GM23248 (cell line): ENCODE measurements around the gene OLFM1. TPM values are rescaled to one million over a fixed set of nuclear protein-coding genes. Genes with fewer than 3 reads are reported as not detected.

Source experiments
- DNase-seq: peaks from one replicate; pipeline ENCODE4 v3.0.0-alpha.2; 2015
- H2AFZ ChIP-seq: fragments of 200-600 bp; sonication (generic); 2 replicates; pipeline ENCODE4 v1.6.1; 2016; ENCODE audit warnings: antibody characterized with exemption
- H3F3A ChIP-seq: fragments of 200-600 bp; sonication (generic); 2 replicates; pipeline ENCODE4 v1.6.1; 2016; ENCODE audit warnings: mild to moderate bottlenecking, antibody characterized with exemption, mixed run types; ENCODE audit not compliant: insufficient read depth
- H3K27ac ChIP-seq: fragments of 200-600 bp; sonication (generic); 2 replicates; pipeline ENCODE4 v1.5.1; 2016; ENCODE audit warnings: mild to moderate bottlenecking
- H3K27me3 ChIP-seq: fragments of 200-600 bp; sonication (generic); replicated peaks from 2 replicates; pipeline ENCODE4 v1.6.1; 2016; ENCODE audit warnings: mild to moderate bottlenecking; ENCODE audit not compliant: insufficient read depth
- H3K36me3 ChIP-seq: fragments of 200-600 bp; sonication (generic); 2 replicates; pipeline ENCODE4 v1.6.1; 2016; ENCODE audit warnings: low read depth, mild to moderate bottlenecking
- H3K4me1 ChIP-seq: fragments of 200-600 bp; sonication (generic); 2 replicates; pipeline ENCODE4 v1.6.1; 2016; ENCODE audit warnings: mild to moderate bottlenecking; ENCODE audit not compliant: insufficient read depth
- H3K4me2 ChIP-seq: fragments of 200-600 bp; sonication (generic); one replicate; pipeline ENCODE4 v1.6.1; 2016; ENCODE audit warnings: mild to moderate bottlenecking; ENCODE audit not compliant: unreplicated experiment
- H3K4me3 ChIP-seq: fragments of 200-600 bp; sonication (generic); 2 replicates; pipeline ENCODE4 v1.5.1; 2016; ENCODE audit warnings: mild to moderate bottlenecking
- H3K79me2 ChIP-seq: fragments of 200-600 bp; sonication (generic); 2 replicates; pipeline ENCODE4 v1.6.1; 2016; ENCODE audit warnings: mild to moderate bottlenecking; ENCODE audit not compliant: insufficient read depth
- H3K9ac ChIP-seq: fragments of 200-600 bp; sonication (generic); 2 replicates; pipeline ENCODE4 v1.6.1; 2016; ENCODE audit warnings: mild to moderate bottlenecking
- H3K9me2 ChIP-seq: fragments of 200-600 bp; sonication (generic); 2 replicates; pipeline ENCODE4 v1.6.1; 2016; ENCODE audit warnings: mixed run types, mild to moderate bottlenecking, moderate library complexity; ENCODE audit not compliant: insufficient read depth
- H3K9me3 ChIP-seq: fragments of 200-600 bp; sonication (generic); one replicate; pipeline ENCODE4 v1.6.1; 2017; ENCODE audit warnings: low read depth
- H4K20me1 ChIP-seq: fragments of 200-600 bp; sonication (generic); 2 replicates; pipeline ENCODE4 v1.6.0; 2016; ENCODE audit not compliant: insufficient read depth
- EZH2 ChIP-seq: fragments of 200-600 bp; sonication (generic); IDR thresholded peaks from 2 replicates; pipeline ENCODE4 v1.6.1; 2018; ENCODE audit warnings: antibody characterized with exemption, mild to moderate bottlenecking; ENCODE audit not compliant: insufficient read depth, poor library complexity, severe bottlenecking
- EZH2phosphoT487 ChIP-seq: fragments of 200-600 bp; sonication (generic); IDR thresholded peaks from 2 replicates; pipeline ENCODE4 v1.6.1; 2018; ENCODE audit warnings: antibody characterized with exemption, moderate library complexity, mild to moderate bottlenecking, low read depth; ENCODE audit not compliant: insufficient read depth
- WGBS, 2 experiments: methylation state at CpG; one replicate each; pipeline ENCODE4 v1.1.6; 2015 to 2017; ENCODE audit warnings: low lambda C conversion rate in 2 of 2, low coverage in 1 of 2; ENCODE audit errors: missing lambda C conversion rate in 2 of 2; 5-methylcytosine and 5-hydroxymethylcytosine counted together
- in situ Hi-C: fragments of 300-500 bp; cut with MboI; formaldehyde crosslinking; loops from 2 replicates; pipeline ENCODE4 v1.15.0; 2020
- polyA plus RNA-seq: library from polyadenylated mRNA; unstranded; fragments of >200 nt; fragmentation: Nextera tagmentation; extraction: Ambion mirVana; gene quantifications from 2 replicates; pipeline ENCODE4 v1.2.1, GENCODE V29; 2016
- total RNA-seq: library from RNA; depleted of rRNA; stranded (reverse); fragments of >200 nt; shearing (Covaris generic); gene quantifications from 2 replicates; pipeline ENCODE4 v1.2.3, GENCODE V29; 2014

OLFM1 gene
- total and polyA plus RNA-seq, 2 experiments from 2014 or later = 17.0 to 31.4 TPM

DNA sequence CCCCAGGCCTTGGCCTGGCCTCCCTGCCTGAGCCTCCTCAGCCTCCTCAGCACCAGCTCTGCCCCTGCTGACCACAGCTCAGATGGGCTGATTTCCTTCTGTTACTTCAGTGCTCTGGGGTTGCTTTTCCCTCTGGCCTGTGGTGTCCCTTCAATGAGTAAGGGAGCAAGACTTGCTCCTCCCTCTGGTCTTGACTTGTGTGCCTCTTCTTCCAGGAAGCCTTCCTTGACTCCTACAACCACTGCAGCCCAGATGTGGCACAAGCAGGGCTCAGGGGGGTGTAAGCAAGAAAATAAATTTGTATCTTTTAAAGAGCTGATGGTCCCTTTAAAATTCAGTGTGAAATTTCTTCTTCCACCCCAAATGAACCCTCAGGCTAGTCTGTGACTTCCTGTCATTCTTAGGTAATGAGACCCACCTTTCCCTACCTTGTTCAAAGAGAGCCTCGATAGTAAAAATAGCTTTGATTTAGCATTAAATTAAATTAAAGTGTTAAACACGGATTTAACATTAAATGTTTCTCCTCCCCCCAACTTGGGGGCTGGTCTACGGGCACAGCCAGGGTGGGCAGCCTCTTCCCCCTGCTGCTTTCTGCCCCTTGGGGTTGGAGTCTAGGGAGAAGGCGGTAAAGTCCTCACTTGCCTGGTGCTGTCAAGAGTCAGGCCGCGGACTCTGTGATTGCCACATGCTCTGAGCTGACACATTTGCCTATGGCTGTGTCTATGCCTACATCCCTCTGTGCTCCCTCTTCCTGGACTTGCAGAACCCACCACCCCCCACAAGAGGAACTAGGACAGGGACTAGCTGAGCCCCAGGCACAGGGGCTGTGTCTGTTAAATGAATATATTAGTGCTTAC, 64.5 kb downstream of the OLFM1 start:
- no peak for DNase-seq

DNA sequence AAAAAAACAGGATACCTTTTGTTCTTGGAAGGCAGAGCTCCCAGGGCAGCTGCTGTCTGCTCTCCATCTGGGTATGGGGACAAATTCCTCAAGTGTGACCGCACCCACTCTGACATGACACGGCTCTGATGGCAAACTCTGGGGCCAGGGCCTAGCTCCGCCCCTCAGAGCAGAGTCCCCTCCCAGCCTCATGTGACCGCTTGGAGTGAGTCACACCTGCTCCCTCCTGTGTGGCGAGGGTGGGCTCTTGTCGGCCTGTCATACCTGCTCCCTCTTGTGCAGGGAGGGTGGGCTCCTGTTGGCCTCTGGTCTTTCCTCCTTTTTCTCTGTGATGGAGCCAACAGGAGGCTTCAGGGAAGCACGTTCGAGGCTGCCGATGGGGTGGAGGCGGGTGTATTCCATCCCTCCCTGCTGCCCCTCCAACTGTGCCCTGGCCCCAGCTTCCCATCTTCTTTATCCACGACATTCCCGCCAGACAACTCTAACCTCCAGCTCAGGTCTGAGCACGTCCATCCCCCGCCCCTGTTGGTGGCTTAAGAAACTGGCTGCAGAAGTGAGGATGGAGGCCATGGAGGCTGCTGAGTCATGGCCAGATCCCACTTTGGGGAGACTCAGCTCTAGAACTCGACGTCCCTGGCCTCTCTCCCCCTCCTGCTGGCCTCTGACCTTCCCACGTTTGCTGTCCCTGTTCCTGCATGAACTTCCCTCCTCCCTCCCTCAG, 65.3 kb downstream of the OLFM1 start:
- Histone ChIP-seq H3K4me1 (no peaks in the 10 kb centered on the region), H3K4me3 (no peak overlapping the region), H4K20me1 (no peaks in the 10 kb centered on the region), H3K27ac (no peak overlapping the region), H3K36me3 (no peaks in the 10 kb centered on the region), H3F3A (no peaks in the 10 kb centered on the region), H3K4me2 (no peak overlapping the region), H3K9me3 (no peaks in the 10 kb centered on the region), H2AFZ (no peak overlapping the region), H3K27me3 (no peaks in the 10 kb centered on the region), H3K79me2 (no peaks in the 10 kb centered on the region), H3K9ac (no peak overlapping the region), H3K9me2 (no peaks in the 10 kb centered on the region)
- in situ Hi-C loops = no loop called here
- no peak for DNase-seq
- no peak for TF ChIP-seq EZH2
- no peak for TF ChIP-seq EZH2phosphoT487
- 32 to 40% methylated on average over 14 to 17 of the region's 17 CpGs for WGBS, 2 experiments

More for the DNA sequence above, 64.5 kb downstream of the OLFM1 start:
- no peaks in the 10 kb centered on the region for H3K36me3 ChIP-seq
- H3K4me1 ChIP-seq = no peaks in the 10 kb centered on the region
- in situ Hi-C loops = no loop called here
- TF ChIP-seq EZH2 = no peak
- no peak for TF ChIP-seq EZH2phosphoT487
- H3K9me3 ChIP-seq = no peaks in the 10 kb centered on the region
- H3K9me2 ChIP-seq = no peaks in the 10 kb centered on the region
- H3K27me3 ChIP-seq = 0 out of 2 replicates have a peak, but pooled peaks cover 8% of the 10 kb centered on the region
- H3K27ac ChIP-seq = no peak overlapping the region
- no peaks in the 10 kb centered on the region for H3K79me2 ChIP-seq
- 51 to 58% methylated on average over 6 of the region's 6 CpGs for WGBS, 2 experiments
- no peak overlapping the region for H3K4me2 ChIP-seq
- no peak overlapping the region for H3K9ac ChIP-seq
- H3K4me3 ChIP-seq = no peak overlapping the region
- no peaks in the 10 kb centered on the region for H3F3A ChIP-seq
- H4K20me1 ChIP-seq = no peaks in the 10 kb centered on the region
- H2AFZ ChIP-seq = no peak overlapping the region

DNA sequence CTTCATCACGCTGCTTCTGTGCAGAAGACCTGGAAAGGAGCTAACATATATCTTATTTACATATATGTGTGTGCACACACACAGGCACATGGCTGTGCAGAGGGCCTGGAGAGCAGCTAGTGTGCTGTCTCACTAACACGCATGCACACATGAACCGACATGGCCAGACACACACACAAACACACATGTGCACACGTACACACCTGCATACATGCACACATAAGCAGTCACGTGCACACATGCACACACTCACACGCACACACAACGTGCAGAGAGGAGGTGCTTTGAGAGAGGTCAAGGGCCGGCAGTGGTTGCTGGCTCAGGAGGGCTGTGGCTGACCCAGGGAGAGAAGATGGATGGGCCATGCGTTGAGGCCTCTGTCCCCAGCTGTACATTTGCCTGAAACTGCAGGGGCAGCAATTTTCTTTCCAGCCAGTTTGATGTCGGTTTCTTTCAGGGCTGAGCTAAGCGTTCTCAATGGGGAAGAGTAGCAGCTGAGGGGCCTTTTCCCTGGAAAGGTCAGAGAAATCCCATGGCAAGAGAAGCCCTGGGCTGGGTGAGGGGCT, 66.7 kb downstream of the OLFM1 start:
- Histone ChIP-seq H2AFZ (no peak overlapping the region), H3K4me2 (no peak overlapping the region), H3K9me2 (no peaks in the 10 kb centered on the region), H3K9me3 (no peaks in the 10 kb centered on the region), H3K36me3 (no peaks in the 10 kb centered on the region), H3K4me3 (no peak overlapping the region), H3F3A (no peaks in the 10 kb centered on the region), H3K9ac (no peak overlapping the region), H3K79me2 (no peaks in the 10 kb centered on the region), H3K27me3 (0 out of 2 replicates have a peak, but pooled peaks cover 7% of the 10 kb centered on the region), H3K4me1 (no peaks in the 10 kb centered on the region), H3K27ac (no peak overlapping the region), H4K20me1 (no peaks in the 10 kb centered on the region)
- WGBS, 2 experiments = 33 to 35% methylated on average over 11 of the region's 11 CpGs
- in situ Hi-C loops = no loop called here
- DNase-seq = no peak
- TF ChIP-seq EZH2 = no peak
- TF ChIP-seq EZH2phosphoT487 = no peak

DNA sequence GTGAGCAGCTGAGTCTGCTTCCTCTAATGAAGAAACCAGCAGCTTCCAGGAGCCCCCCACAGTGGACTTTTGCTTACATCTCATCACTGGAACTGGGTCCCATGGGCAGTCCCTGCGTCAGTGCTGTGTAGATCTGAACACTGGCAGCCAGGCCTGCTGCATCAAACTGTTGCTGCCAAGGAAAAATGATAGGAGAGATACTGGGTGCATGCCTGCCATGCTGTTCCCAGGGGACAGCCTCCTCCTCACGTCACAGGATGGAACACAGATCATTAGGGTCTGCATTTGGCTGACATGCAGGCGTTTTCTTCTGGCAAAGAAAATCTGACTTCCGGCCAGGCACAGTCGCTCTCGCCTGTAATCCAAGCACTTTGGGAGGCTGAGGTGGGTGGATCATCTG, 67.9 kb downstream of the OLFM1 start:
- Histone ChIP-seq H3K27me3 (0 out of 2 replicates have a peak, but pooled peaks cover 7% of the 10 kb centered on the region), H3K9me3 (no peaks in the 10 kb centered on the region), H3K9ac (no peak overlapping the region), H3K4me1 (no peaks in the 10 kb centered on the region), H3K79me2 (no peaks in the 10 kb centered on the region), H3K4me3 (no peak overlapping the region), H2AFZ (no peak overlapping the region), H3F3A (no peaks in the 10 kb centered on the region), H3K36me3 (no peaks in the 10 kb centered on the region), H3K9me2 (no peaks in the 10 kb centered on the region), H3K27ac (no peak overlapping the region), H4K20me1 (no peaks in the 10 kb centered on the region), H3K4me2 (no peak overlapping the region)
- DNase-seq = no peak
- TF ChIP-seq EZH2 (no peak), EZH2phosphoT487 (no peak)
- in situ Hi-C loops = no loop called here
- 38 to 44% methylated on average over 6 of the region's 6 CpGs for WGBS, 2 experiments
